HepG2 (cell line): ENCODE results near the gene FOXR1. TPM values are rescaled to one million over a fixed set of nuclear protein-coding genes. Genes with fewer than 3 reads are reported as not detected.

Experiments used
- ARID3A ChIP-seq: IDR thresholded peaks from 2 replicates; pipeline ENCODE4 v1.6.1; 2012; ENCODE audit warnings: low read depth, low read length, improper control_type of control experiment
- BCL6 ChIP-seq: IDR thresholded peaks from 2 replicates; pipeline ENCODE4 v1.6.1; 2016; ENCODE audit warnings: missing genetic modification reagents, missing compliant biosample characterization
- CSRNP2 ChIP-seq: sonication (generic); formaldehyde crosslinking; conservative IDR thresholded peaks from 2 replicates; pipeline ENCODE4 v1.8.0; 2022; ENCODE audit warnings: low read depth, missing genetic modification reagents
- GPBP1L1 ChIP-seq: sonication (generic); formaldehyde crosslinking; IDR thresholded peaks from 2 replicates; pipeline ENCODE4 v1.5.0; 2020; ENCODE audit warnings: mild to moderate bottlenecking, missing genetic modification reagents
- KDM5A ChIP-seq: fragments of 200-600 bp; sonication (generic); IDR thresholded peaks from 2 replicates; pipeline ENCODE4 v1.7.0; 2018; ENCODE audit warnings: antibody characterized with exemption, mild to moderate bottlenecking, low read length, borderline replicate concordance
- MIER2 ChIP-seq: IDR thresholded peaks from 2 replicates; pipeline ENCODE4 v1.6.1; 2016; ENCODE audit warnings: missing biosample characterization, missing genetic modification reagents
- NFAT5 ChIP-seq: sonication (generic); formaldehyde crosslinking; IDR thresholded peaks from 2 replicates; pipeline ENCODE4 v1.4.0; 2020; ENCODE audit warnings: missing genetic modification reagents
- NFKB2 ChIP-seq: sonication (generic); formaldehyde crosslinking; IDR thresholded peaks from 2 replicates; pipeline ENCODE4 v1.4.0; 2020; ENCODE audit warnings: missing genetic modification reagents, borderline replicate concordance
- SRY ChIP-seq: sonication (generic); formaldehyde crosslinking; IDR thresholded peaks from 2 replicates; pipeline ENCODE4 v1.8.0; 2022; ENCODE audit warnings: mild to moderate bottlenecking, missing genetic modification reagents
- TMF1 ChIP-seq: sonication (generic); formaldehyde crosslinking; IDR thresholded peaks from 2 replicates; pipeline ENCODE4 v1.8.1; 2022; ENCODE audit warnings: low read depth, missing genetic modification reagents
- ZNF674 ChIP-seq: sonication (generic); formaldehyde crosslinking; IDR thresholded peaks from 2 replicates; pipeline ENCODE4 v1.5.0; 2020; ENCODE audit warnings: low read depth, mild to moderate bottlenecking, missing genetic modification reagents
- ZNF691 ChIP-seq: sonication (generic); formaldehyde crosslinking; IDR thresholded peaks from 2 replicates; pipeline ENCODE4 v1.4.0; 2020; ENCODE audit warnings: missing genetic modification reagents, low read depth, mild to moderate bottlenecking, borderline replicate concordance
- ZSCAN20 ChIP-seq: sonication (generic); formaldehyde crosslinking; IDR thresholded peaks from 2 replicates; pipeline ENCODE4 v1.4.0; 2020; ENCODE audit warnings: missing genetic modification reagents, mild to moderate bottlenecking, borderline replicate concordance
- polyA plus RNA-seq, 8 experiments: library from polyadenylated mRNA; depleted of rRNA in 3 of 8; stranded (reverse) in 7 of 8; unstranded in 1 of 8; fragments of >200 nt; fragmentation: Illumina TruSeq in 4 of 8; extraction: Trizol in 4 of 8; gene quantifications; 2 replicates each; pipeline versions ENCODE4 v1.2.1 to v1.2.3, GENCODE V29; 2011 to 2016; ENCODE audit warnings: low read depth in 4 of 8, missing spikeins in 1 of 8, mixed read lengths in 1 of 8; ENCODE audit not compliant: insufficient read depth in 1 of 8
- total RNA-seq, 5 experiments: library from RNA; depleted of rRNA; stranded (reverse); fragments of >200 nt; fragmentation: Illumina TruSeq; extraction: Trizol; gene quantifications; 2 replicates each; pipeline ENCODE4 v1.2.3, GENCODE V29; 2016; ENCODE audit warnings: low read depth in 1 of 5
- TF ChIP-seq, protein P1 (sequence below): fragments of 450-650 bp; IDR thresholded peaks from 2 replicates; pipeline ENCODE4 v1.6.1; 2017
- TF ChIP-seq, protein P2 (sequence below): sonication (generic); formaldehyde crosslinking; IDR thresholded peaks from 2 replicates; pipeline ENCODE4 v1.5.1; 2020; ENCODE audit warnings: missing genetic modification reagents, mild to moderate bottlenecking, borderline replicate concordance

FOXR1 gene
- total and polyA plus RNA-seq, 2 of the 13 experiments (the other 11 are each of a cell fraction or from before 2014, with no cell fraction given), result not detected

DNA sequence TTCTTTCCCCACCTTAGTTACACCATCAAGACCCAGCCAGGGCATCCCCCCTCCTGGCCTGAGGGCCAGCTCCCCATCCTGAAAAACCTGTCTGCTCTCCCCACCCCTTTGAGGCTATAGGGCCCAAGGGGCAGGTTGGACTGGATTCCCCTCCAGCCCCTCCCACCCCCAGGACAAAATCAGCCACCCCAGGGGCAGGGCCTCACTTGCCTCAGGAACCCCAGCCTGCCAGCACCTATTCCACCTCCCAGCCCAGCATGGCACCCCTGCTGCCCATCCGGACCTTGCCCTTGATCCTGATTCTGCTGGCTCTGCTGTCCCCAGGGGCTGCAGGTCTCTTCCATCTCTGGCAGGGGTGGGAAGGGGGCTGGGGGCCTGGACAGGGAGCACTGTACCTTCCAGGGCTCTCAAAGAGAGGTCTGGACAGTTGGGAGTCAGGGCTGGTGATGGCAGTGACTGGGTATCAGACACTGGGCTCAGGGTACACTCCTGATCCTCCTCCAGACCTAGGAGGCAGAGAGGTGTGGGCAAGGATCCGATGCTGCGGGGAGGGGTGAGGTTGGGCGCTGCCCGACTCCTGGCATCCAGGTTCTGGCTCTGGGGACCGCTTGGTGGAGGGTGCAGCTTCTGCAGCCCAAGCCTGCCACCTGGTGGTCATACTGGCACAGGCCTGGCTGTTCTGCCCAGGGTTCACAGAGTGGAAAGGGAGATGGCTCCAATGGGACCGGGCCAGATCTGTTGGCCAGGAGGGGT, 15.3 kb upstream of the FOXR1 start, which contains the start of gene UPK2 (continued):
- TF ChIP-seq GPBP1L1 (CRISPR knock-in tag), result no peak
- TF ChIP-seq BCL6, result 0 out of 2 replicates have a peak, but pooled peaks have one; percentile 47
- peak; percentile 34; the same call in 1 of the 2 replicates for TF ChIP-seq NFKB2 (CRISPR knock-in tag)
- TF ChIP-seq ZSCAN20 (CRISPR knock-in tag), result no peak
- TF ChIP-seq ARID3A, result no peak
- TF ChIP-seq, protein P1, sequence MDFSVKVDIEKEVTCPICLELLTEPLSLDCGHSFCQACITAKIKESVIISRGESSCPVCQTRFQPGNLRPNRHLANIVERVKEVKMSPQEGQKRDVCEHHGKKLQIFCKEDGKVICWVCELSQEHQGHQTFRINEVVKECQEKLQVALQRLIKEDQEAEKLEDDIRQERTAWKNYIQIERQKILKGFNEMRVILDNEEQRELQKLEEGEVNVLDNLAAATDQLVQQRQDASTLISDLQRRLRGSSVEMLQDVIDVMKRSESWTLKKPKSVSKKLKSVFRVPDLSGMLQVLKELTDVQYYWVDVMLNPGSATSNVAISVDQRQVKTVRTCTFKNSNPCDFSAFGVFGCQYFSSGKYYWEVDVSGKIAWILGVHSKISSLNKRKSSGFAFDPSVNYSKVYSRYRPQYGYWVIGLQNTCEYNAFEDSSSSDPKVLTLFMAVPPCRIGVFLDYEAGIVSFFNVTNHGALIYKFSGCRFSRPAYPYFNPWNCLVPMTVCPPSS, result no peak
- TF ChIP-seq ZNF674 (CRISPR knock-in tag), result no peak
- TF ChIP-seq NFAT5 (CRISPR knock-in tag), result no peak
- no peak for TF ChIP-seq SRY (CRISPR knock-in tag)
- TF ChIP-seq CSRNP2, result no peak
- TF ChIP-seq ZNF691 (CRISPR knock-in tag), result peak; percentile 62; the same call in 1 of the 2 replicates
- TF ChIP-seq MIER2 (CRISPR knock-in tag), result 0 out of 2 replicates have a peak, but pooled peaks have one; percentile 39
- TF ChIP-seq TMF1 (CRISPR knock-in tag), result no peak
- TF ChIP-seq, protein P2, sequence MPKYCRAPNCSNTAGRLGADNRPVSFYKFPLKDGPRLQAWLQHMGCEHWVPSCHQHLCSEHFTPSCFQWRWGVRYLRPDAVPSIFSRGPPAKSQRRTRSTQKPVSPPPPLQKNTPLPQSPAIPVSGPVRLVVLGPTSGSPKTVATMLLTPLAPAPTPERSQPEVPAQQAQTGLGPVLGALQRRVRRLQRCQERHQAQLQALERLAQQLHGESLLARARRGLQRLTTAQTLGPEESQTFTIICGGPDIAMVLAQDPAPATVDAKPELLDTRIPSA, result no peak
- TF ChIP-seq KDM5A, result no peak
